HAP-1 (cell line): ENCODE measurements around the gene KRTAP10-2.
"Not testable (repeated sequence)": the region's sequence is repeated elsewhere in the genome, so short reads cannot be mapped to it uniquely, and the experiment has no call there.

Experiments used
- DNase-seq, 2 experiments: peaks; one replicate each; pipeline ENCODE4 v3.0.0-alpha.2; 2016 to 2020; ENCODE audit warnings: low spot score in 2 of 2
- H3K27me3 ChIP-seq: fragments of 250-450 bp; sonication (Bioruptor Pico); 2 replicates; pipeline ENCODE4 v1.5.1; 2020; ENCODE audit warnings: low read depth, mild to moderate bottlenecking, moderate library complexity
- H3K36me3 ChIP-seq: fragments of 250-450 bp; sonication (Bioruptor Pico); replicated peaks from 2 replicates; pipeline ENCODE4 v1.5.1; 2020; ENCODE audit warnings: mild to moderate bottlenecking
- H3K4me1 ChIP-seq: fragments of 250-450 bp; sonication (Bioruptor Pico); 2 replicates; pipeline ENCODE4 v1.5.1; 2020; ENCODE audit warnings: mild to moderate bottlenecking
- H3K4me3 ChIP-seq: fragments of 250-450 bp; sonication (Bioruptor Pico); 2 replicates; pipeline ENCODE4 v1.5.1; 2020; ENCODE audit warnings: mild to moderate bottlenecking, moderate library complexity
- H3K9me3 ChIP-seq: fragments of 250-450 bp; sonication (Bioruptor Pico); 2 replicates; pipeline ENCODE4 v1.5.1; 2020; ENCODE audit warnings: mild to moderate bottlenecking, moderate library complexity
- in situ Hi-C: fragments of 300-500 bp; cut with MboI; formaldehyde crosslinking; loops from 3 replicates; pipeline ENCODE4 v1.14.3; 2020; ENCODE audit warnings: low sequenced_read_pairs, inconsistent platforms, mixed read lengths

KRTAP10-2 gene

GRCh38 chr21:44509539-44509938, 41.8 kb downstream of the KRTAP10-2 start:
- Histone ChIP-seq H3K4me1 (no peaks in the 10 kb centered on the region), H3K4me3 (no peak overlapping the region), H3K9me3 (no peaks in the 10 kb centered on the region), H3K27me3 (no peaks in the 10 kb centered on the region; the same call in 1 of the 2 replicates), H3K36me3 (no peaks in the 10 kb centered on the region)
- DNase-seq = no peak
- in situ Hi-C loops = loop anchor here (5.0 kb wide), 1 partner anchor 283 kb away; no protein-coding TSS in a partner anchor

- no peaks in the 10 kb centered on the region for H3K36me3 ChIP-seq
- no peaks in the 10 kb centered on the region for H3K4me1 ChIP-seq
- no peaks in the 10 kb centered on the region for H3K9me3 ChIP-seq
- H3K4me3 ChIP-seq = no peak overlapping the region
- in situ Hi-C loops = loop anchor here (5.0 kb wide), 1 partner anchor 283 kb away; no protein-coding TSS in a partner anchor
- no peaks in the 10 kb centered on the region; the same call in 1 of the 2 replicates for H3K27me3 ChIP-seq
- DNase-seq = no peak
Observed at GRCh38 chr21:44508711-44509445, 42.4 kb downstream of the KRTAP10-2 start.

- Histone ChIP-seq H3K27me3 (no peaks in the 10 kb centered on the region; the same call in 1 of the 2 replicates), H3K9me3 (no peaks in the 10 kb centered on the region), H3K4me1 (no peaks in the 10 kb centered on the region), H3K4me3 (no peak overlapping the region), H3K36me3 (no peaks in the 10 kb centered on the region)
- no peak for DNase-seq
- in situ Hi-C loops = loop anchor here (5.0 kb wide), 1 partner anchor 284 kb away; no protein-coding TSS in a partner anchor
Observed at GRCh38 chr21:44508426-44508710, 42.9 kb downstream of the KRTAP10-2 start.

GRCh38 chr21:44507673-44508425, 43.5 kb downstream of the KRTAP10-2 start:
- Histone ChIP-seq H3K4me3 (no peak overlapping the region), H3K4me1 (no peaks in the 10 kb centered on the region)
- in situ Hi-C loops = loop anchor here (5.0 kb wide), 1 partner anchor 284 kb away; no protein-coding TSS in a partner anchor

GRCh38 chr21:44506279-44507255, 44.7 kb downstream of the KRTAP10-2 start:
- in situ Hi-C loops = loop anchor here (5.0 kb wide), 1 partner anchor 286 kb away; no protein-coding TSS in a partner anchor
- H3K27me3 ChIP-seq = no peaks in the 10 kb centered on the region; the same call in 1 of the 2 replicates

More at GRCh38 chr21:44507673-44508425, 43.5 kb downstream of the KRTAP10-2 start:
- no peak for DNase-seq
- Histone ChIP-seq H3K36me3 (no peaks in the 10 kb centered on the region), H3K27me3 (no peaks in the 10 kb centered on the region; the same call in 1 of the 2 replicates), H3K9me3 (no peaks in the 10 kb centered on the region)

GRCh38 chr21:44505673-44506278, 45.5 kb downstream of the KRTAP10-2 start:
- Histone ChIP-seq H3K4me3 (no peak overlapping the region), H3K36me3 (no peaks in the 10 kb centered on the region), H3K4me1 (no peaks in the 10 kb centered on the region), H3K27me3 (no peaks in the 10 kb centered on the region; the same call in 1 of the 2 replicates), H3K9me3 (no peaks in the 10 kb centered on the region)
- DNase-seq = no peak
- in situ Hi-C loops = loop anchor here (5.0 kb wide), 1 partner anchor 287 kb away; no protein-coding TSS in a partner anchor

More at GRCh38 chr21:44506279-44507255, 44.7 kb downstream of the KRTAP10-2 start:
- no peak for DNase-seq
- Histone ChIP-seq H3K9me3 (no peaks in the 10 kb centered on the region), H3K36me3 (no peaks in the 10 kb centered on the region), H3K4me1 (no peaks in the 10 kb centered on the region), H3K4me3 (no peak overlapping the region)

GRCh38 chr21:44503901-44504399, 47.4 kb downstream of the KRTAP10-2 start:
- Histone ChIP-seq H3K4me3 (no peak overlapping the region), H3K4me1 (no peaks in the 10 kb centered on the region), H3K27me3 (peaks cover 7% of the 10 kb centered on the region; the same call in 1 of the 2 replicates), H3K9me3 (no peaks in the 10 kb centered on the region), H3K36me3 (no peaks in the 10 kb centered on the region)
- in situ Hi-C loops = no loop called here
- no peak for DNase-seq

GRCh38 chr21:44503006-44503889, 48.1 kb downstream of the KRTAP10-2 start:
- DNase-seq, H3K4me3 ChIP-seq, H3K9me3 ChIP-seq, in situ Hi-C loops, H3K36me3 ChIP-seq, H3K4me1 ChIP-seq, H3K27me3 ChIP-seq: not testable (repeated sequence)

GRCh38 chr21:44502171-44502958, 48.9 kb downstream of the KRTAP10-2 start:
- DNase-seq = no peak
- in situ Hi-C loops = no loop called here
- H3K27me3 ChIP-seq = peaks cover 7% of the 10 kb centered on the region; the same call in 1 of the 2 replicates
- H3K36me3 ChIP-seq = no peaks in the 10 kb centered on the region
- H3K4me1 ChIP-seq = no peaks in the 10 kb centered on the region
- no peak overlapping the region for H3K4me3 ChIP-seq
- H3K9me3 ChIP-seq = no peaks in the 10 kb centered on the region
